ENCODE data around the gene NECTIN3.

DNA sequence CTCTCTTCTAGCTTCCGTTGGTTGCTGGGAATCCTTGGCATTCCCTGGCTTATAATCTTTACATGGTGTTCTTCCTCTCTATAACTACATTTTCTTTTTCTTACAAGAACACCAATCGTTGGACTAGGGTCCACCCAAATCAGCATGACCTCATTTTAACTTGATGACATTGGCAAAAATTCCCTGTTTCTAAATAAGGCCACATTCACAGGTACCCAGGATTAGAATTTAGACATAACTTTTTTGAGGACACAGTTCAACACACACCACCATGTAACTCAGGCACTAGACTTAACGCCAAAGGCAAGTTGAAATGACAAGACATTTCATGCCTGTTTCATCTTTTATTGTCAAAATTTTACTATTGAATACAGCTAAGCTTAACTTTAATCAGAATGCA lies 93.0 kb downstream of the NECTIN3 start:
- TF ChIP-seq, protein P1, sequence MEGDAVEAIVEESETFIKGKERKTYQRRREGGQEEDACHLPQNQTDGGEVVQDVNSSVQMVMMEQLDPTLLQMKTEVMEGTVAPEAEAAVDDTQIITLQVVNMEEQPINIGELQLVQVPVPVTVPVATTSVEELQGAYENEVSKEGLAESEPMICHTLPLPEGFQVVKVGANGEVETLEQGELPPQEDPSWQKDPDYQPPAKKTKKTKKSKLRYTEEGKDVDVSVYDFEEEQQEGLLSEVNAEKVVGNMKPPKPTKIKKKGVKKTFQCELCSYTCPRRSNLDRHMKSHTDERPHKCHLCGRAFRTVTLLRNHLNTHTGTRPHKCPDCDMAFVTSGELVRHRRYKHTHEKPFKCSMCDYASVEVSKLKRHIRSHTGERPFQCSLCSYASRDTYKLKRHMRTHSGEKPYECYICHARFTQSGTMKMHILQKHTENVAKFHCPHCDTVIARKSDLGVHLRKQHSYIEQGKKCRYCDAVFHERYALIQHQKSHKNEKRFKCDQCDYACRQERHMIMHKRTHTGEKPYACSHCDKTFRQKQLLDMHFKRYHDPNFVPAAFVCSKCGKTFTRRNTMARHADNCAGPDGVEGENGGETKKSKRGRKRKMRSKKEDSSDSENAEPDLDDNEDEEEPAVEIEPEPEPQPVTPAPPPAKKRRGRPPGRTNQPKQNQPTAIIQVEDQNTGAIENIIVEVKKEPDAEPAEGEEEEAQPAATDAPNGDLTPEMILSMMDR (IDR thresholded peaks at IDR 0.05; ENCODE audit: low read length) = no peak
- TF ChIP-seq EZH2 (optimal IDR thresholded peaks at IDR 0.05; ENCODE audit: low read depth, low read length) (no peak), EZH2phosphoT487 (IDR thresholded peaks at IDR 0.05; ENCODE audit: low read length) (no peak)

Data from MM.1S (cell line).